HuH-7 (cell line): ENCODE results near the gene PORCN.

ENCODE experiments used
- DNase-seq: peaks from one replicate; pipeline ENCODE4 v3.0.0; 2011; ENCODE audit warnings: low spot score

Gene PORCN

GRCh38 chrX:48508400-48509244 is at the start of gene PORCN:
Gene PORCN, plus strand, starts transcription at chrX:48508992. Its CDS starts 829 bp downstream, at chrX:48509821.
- DNase-seq = peak; percentile 89

GRCh38 chrX:48459483-48459882 is 49.3 kb upstream of the PORCN start:
- DNase-seq = no peak

GRCh38 chrX:48460031-48460430 is 48.8 kb upstream of the PORCN start:
- DNase-seq = no peak

- no peak for DNase-seq
Measured at GRCh38 chrX:48460606-48461005, 48.2 kb upstream of the PORCN start.

GRCh38 chrX:48461830-48462229 is 47.0 kb upstream of the PORCN start:
- no peak for DNase-seq

GRCh38 chrX:48465336-48465933 is 43.4 kb upstream of the PORCN start:
- DNase-seq = no peak

- no peak for DNase-seq
Measured at GRCh38 chrX:48466696-48467095, 42.1 kb upstream of the PORCN start.

GRCh38 chrX:48467281-48467761 is 41.5 kb upstream of the PORCN start:
- no peak for DNase-seq

- DNase-seq = no peak
Measured at GRCh38 chrX:48468247-48468671, 40.5 kb upstream of the PORCN start.

GRCh38 chrX:48468693-48469691 is 39.8 kb upstream of the PORCN start:
- DNase-seq = no peak

GRCh38 chrX:48470110-48470832 is 38.5 kb upstream of the PORCN start, which contains the start of gene SLC38A5:
Gene SLC38A5, minus strand, starts transcription at chrX:48470260. Its CDS starts 2,336 bp downstream, at chrX:48467924.
- DNase-seq = no peak

GRCh38 chrX:48470833-48471118 is 38.0 kb upstream of the PORCN start:
- no peak for DNase-seq

GRCh38 chrX:48471504-48471903 is 37.3 kb upstream of the PORCN start:
- no peak for DNase-seq

GRCh38 chrX:48472225-48472624 is 36.6 kb upstream of the PORCN start:
- DNase-seq = no peak

GRCh38 chrX:48472851-48473703 is 35.7 kb upstream of the PORCN start:
- no peak for DNase-seq

GRCh38 chrX:48473704-48473990 is 35.1 kb upstream of the PORCN start:
- DNase-seq = no peak

- peak; percentile 73 for DNase-seq
Measured at GRCh38 chrX:48474127-48474526, 34.7 kb upstream of the PORCN start.

GRCh38 chrX:48474581-48474980 is 34.2 kb upstream of the PORCN start:
- DNase-seq = no peak

- peak; percentile 77 for DNase-seq
Measured at GRCh38 chrX:48475296-48475695, 33.5 kb upstream of the PORCN start.

- peak; percentile 86 for DNase-seq
Measured at GRCh38 chrX:48475774-48476577, 32.8 kb upstream of the PORCN start, which contains the start of gene FTSJ1. Gene FTSJ1, plus strand, starts transcription at chrX:48476199. Its CDS starts 1,849 bp downstream, at chrX:48478048.
